ENCODE data around the gene SETD3. TPM values are rescaled to one million over a fixed set of nuclear protein-coding genes. Genes with fewer than 3 reads are reported as not detected.

The SETD3 gene
- polyA plus RNA-seq, 1 donor from 2014 or later = 49.6 TPM

DNA sequence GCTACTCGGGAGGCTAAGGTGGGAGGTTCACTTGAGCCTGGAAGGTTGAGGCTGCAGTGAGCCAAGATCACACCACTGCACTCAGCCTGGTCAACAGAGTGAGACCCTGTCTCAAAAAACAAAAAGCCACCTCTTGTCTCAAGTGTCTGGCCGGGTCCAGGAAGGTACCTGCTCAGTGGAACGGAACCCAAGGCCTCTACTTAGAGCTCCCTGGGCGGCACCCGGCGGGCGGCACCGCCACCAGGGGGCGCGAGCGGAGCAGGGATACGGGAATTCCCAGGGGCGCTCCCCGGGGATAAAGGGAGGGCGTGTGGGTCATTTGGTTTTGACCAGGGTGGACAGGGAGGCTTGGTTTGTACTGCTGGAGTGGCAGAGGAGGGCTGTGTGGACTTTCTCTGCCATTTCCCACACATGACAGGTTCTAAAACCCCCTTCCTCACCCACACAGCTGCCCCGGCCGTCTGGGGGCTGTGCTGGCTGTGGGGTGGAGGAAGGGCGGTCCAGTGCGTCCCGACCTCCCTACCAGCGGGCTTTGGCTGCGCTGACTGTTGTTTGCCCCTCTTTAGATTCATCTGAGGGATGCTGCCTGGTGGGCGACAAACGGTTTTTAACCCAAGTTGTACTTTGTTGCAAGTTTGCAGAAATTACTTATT, 91.4 kb downstream of the SETD3 start:
- TF ChIP-seq TAF1 (IDR thresholded peaks at IDR 0.05; ENCODE audit: low read depth) (no peak), RAD21 (conservative IDR thresholded peaks at IDR 0.05) (no peak)
- H3K79me2 ChIP-seq (replicated peaks; ENCODE audit: insufficient read depth, low read length) = no peaks in the 10 kb centered on the region

DNA sequence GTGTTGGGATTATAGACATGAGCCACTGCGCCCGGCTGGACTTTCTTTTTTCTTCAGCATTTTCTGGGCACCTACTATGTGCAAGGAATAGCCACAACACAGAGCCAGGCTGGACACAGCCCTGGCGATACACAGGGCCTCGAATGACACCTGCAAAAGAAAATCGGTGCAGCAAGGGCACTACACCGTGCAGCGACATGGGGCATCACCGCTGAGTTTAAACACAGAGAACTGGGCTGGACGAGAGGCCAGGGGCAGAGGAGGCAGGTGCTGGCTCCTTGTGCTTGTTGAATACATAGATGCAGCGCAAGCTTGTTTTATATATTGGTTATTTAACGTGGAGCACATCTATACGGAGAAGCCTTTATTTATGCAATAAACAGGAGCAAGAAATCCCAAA, 92.4 kb downstream of the SETD3 start:
- Histone ChIP-seq H3F3A (ENCODE audit: insufficient read depth, low read length, poor library complexity, severe bottlenecking) (no peaks in the 10 kb centered on the region), H3K79me2 (replicated peaks; ENCODE audit: insufficient read depth, low read length) (no peaks in the 10 kb centered on the region), H3K27ac (ENCODE audit: low read length) (no peak overlapping the region), H3K4me2 (ENCODE audit: low read length) (no peak overlapping the region), H2AFZ (ENCODE audit: low read depth, low read length) (no peak overlapping the region), H4K20me1 (ENCODE audit: insufficient read depth) (no peaks in the 10 kb centered on the region), H3K27me3 (ENCODE audit: insufficient read depth, low read depth, low read length) (no peaks in the 10 kb centered on the region), H3K9ac (ENCODE audit: low read length) (no peak overlapping the region), H3K4me3 (ENCODE audit: low read length) (no peak overlapping the region), H3K36me3 (ENCODE audit: insufficient read depth, low read length) (no peaks in the 10 kb centered on the region), H3K9me3 (ENCODE audit: low read length) (no peaks in the 10 kb centered on the region), H3K9me2 (ENCODE audit: insufficient read depth, low read length) (no peaks in the 10 kb centered on the region)
- no peak for TF ChIP-seq RAD21 (conservative IDR thresholded peaks at IDR 0.05)
- no peak for TF ChIP-seq MXI1 (conservative IDR thresholded peaks at IDR 0.05; ENCODE audit: poor library complexity, severe bottlenecking)
- TF ChIP-seq, protein P1, sequence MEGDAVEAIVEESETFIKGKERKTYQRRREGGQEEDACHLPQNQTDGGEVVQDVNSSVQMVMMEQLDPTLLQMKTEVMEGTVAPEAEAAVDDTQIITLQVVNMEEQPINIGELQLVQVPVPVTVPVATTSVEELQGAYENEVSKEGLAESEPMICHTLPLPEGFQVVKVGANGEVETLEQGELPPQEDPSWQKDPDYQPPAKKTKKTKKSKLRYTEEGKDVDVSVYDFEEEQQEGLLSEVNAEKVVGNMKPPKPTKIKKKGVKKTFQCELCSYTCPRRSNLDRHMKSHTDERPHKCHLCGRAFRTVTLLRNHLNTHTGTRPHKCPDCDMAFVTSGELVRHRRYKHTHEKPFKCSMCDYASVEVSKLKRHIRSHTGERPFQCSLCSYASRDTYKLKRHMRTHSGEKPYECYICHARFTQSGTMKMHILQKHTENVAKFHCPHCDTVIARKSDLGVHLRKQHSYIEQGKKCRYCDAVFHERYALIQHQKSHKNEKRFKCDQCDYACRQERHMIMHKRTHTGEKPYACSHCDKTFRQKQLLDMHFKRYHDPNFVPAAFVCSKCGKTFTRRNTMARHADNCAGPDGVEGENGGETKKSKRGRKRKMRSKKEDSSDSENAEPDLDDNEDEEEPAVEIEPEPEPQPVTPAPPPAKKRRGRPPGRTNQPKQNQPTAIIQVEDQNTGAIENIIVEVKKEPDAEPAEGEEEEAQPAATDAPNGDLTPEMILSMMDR (IDR thresholded peaks at IDR 0.05; ENCODE audit: poor library complexity, severe bottlenecking) = no peak
- no peak for TF ChIP-seq EP300 (conservative IDR thresholded peaks at IDR 0.05; ENCODE audit: poor library complexity, severe bottlenecking)
- TF ChIP-seq, protein P2, sequence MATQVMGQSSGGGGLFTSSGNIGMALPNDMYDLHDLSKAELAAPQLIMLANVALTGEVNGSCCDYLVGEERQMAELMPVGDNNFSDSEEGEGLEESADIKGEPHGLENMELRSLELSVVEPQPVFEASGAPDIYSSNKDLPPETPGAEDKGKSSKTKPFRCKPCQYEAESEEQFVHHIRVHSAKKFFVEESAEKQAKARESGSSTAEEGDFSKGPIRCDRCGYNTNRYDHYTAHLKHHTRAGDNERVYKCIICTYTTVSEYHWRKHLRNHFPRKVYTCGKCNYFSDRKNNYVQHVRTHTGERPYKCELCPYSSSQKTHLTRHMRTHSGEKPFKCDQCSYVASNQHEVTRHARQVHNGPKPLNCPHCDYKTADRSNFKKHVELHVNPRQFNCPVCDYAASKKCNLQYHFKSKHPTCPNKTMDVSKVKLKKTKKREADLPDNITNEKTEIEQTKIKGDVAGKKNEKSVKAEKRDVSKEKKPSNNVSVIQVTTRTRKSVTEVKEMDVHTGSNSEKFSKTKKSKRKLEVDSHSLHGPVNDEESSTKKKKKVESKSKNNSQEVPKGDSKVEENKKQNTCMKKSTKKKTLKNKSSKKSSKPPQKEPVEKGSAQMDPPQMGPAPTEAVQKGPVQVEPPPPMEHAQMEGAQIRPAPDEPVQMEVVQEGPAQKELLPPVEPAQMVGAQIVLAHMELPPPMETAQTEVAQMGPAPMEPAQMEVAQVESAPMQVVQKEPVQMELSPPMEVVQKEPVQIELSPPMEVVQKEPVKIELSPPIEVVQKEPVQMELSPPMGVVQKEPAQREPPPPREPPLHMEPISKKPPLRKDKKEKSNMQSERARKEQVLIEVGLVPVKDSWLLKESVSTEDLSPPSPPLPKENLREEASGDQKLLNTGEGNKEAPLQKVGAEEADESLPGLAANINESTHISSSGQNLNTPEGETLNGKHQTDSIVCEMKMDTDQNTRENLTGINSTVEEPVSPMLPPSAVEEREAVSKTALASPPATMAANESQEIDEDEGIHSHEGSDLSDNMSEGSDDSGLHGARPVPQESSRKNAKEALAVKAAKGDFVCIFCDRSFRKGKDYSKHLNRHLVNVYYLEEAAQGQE (IDR thresholded peaks at IDR 0.05; ENCODE audit: borderline replicate concordance) = no peak
- TF ChIP-seq TAF1 (IDR thresholded peaks at IDR 0.05; ENCODE audit: low read depth) = no peak
- no peak for TF ChIP-seq EZH2 (IDR thresholded peaks at IDR 0.05; ENCODE audit: borderline replicate concordance, insufficient read depth, low read length, poor library complexity, severe bottlenecking)
- no peak for TF ChIP-seq SMC3 (conservative IDR thresholded peaks at IDR 0.05; ENCODE audit: poor library complexity)
- TF ChIP-seq POLR2AphosphoS5 (IDR thresholded peaks at IDR 0.05) = no peak

More for the DNA sequence above, 91.4 kb downstream of the SETD3 start:
- H4K20me1 ChIP-seq (ENCODE audit: insufficient read depth) = no peaks in the 10 kb centered on the region
- H3K9me2 ChIP-seq (ENCODE audit: insufficient read depth, low read length) = no peaks in the 10 kb centered on the region
- no peak overlapping the region for H3K4me3 ChIP-seq (ENCODE audit: low read length)
- H3K27ac ChIP-seq (ENCODE audit: low read length) = no peak overlapping the region
- H3F3A ChIP-seq (ENCODE audit: insufficient read depth, low read length, poor library complexity, severe bottlenecking) = no peaks in the 10 kb centered on the region
- no peaks in the 10 kb centered on the region for H3K27me3 ChIP-seq (ENCODE audit: insufficient read depth, low read depth, low read length)
- H2AFZ ChIP-seq (ENCODE audit: low read depth, low read length) = no peak overlapping the region
- no peak overlapping the region for H3K4me2 ChIP-seq (ENCODE audit: low read length)
- H3K36me3 ChIP-seq (ENCODE audit: insufficient read depth, low read length) = no peaks in the 10 kb centered on the region
- H3K9me3 ChIP-seq (ENCODE audit: low read length) = no peaks in the 10 kb centered on the region
- H3K9ac ChIP-seq (ENCODE audit: low read length) = no peak overlapping the region
